Measurements from ENCODE around the gene NFILZ. TPM values are rescaled to one million over a fixed set of nuclear protein-coding genes. Genes with fewer than 3 reads are reported as not detected.
"Not testable (repeated sequence)": the region's sequence is repeated elsewhere in the genome, so short reads cannot be mapped to it uniquely, and the experiment has no call there.

The NFILZ gene
- total and polyA plus RNA-seq, 4 donors: not detected

- Histone ChIP-seq H3K27me3 (ENCODE audit: control insufficient read depth in 3 of 3, insufficient read depth in 3 of 3, low read length in 2 of 3) (no peaks in the 10 kb centered on the region), H3K4me3 (no peak overlapping the region), H3K9ac (ENCODE audit: insufficient read depth in 1 of 2, low read length in 2 of 2) (no peak overlapping the region), H3K36me3 (ENCODE audit: control insufficient read depth in 4 of 4, insufficient read depth in 4 of 4, low read length in 4 of 4) (no peaks in the 10 kb centered on the region), H3K9me3 (ENCODE audit: control insufficient read depth in 4 of 4, insufficient read depth in 3 of 4, low read length in 3 of 4) (peaks cover 0 to 10% (median 5%) of the 10 kb centered on the region in 4 donors), H3K4me1 (ENCODE audit: control insufficient read depth in 5 of 5, insufficient read depth in 5 of 5, low read length in 5 of 5) (peaks cover 0 to 6% (median 0%) of the 10 kb centered on the region in 5 donors), H3K27ac (ENCODE audit: low read depth in 1 of 2, low read length in 1 of 2) (no peak overlapping the region)
- TF ChIP-seq CTCF (IDR thresholded peaks at IDR 0.05; ENCODE audit: control extremely low read depth, extremely low read depth): no peak
- ATAC-seq (ENCODE audit: insufficient read depth, low FRiP score) (no peak), DNase-seq (no peak)
- WGBS, 2 donors: 61 to 75% methylated on average over 6 of the region's 6 CpGs
These were observed 477 bp downstream of the NFILZ start for GRCh38 chr19:8630796-8631424.

- ATAC-seq (ENCODE audit: insufficient read depth, low FRiP score) (no peak), DNase-seq (peak; percentile 78 to 87 (median 81))
- Histone ChIP-seq H3K27me3 (ENCODE audit: control insufficient read depth in 3 of 3, insufficient read depth in 3 of 3, low read length in 2 of 3) (no peaks in the 10 kb centered on the region), H3K27ac (ENCODE audit: low read depth in 1 of 2, low read length in 1 of 2) (no peak overlapping the region), H3K9ac (ENCODE audit: insufficient read depth in 1 of 2, low read length in 2 of 2) (no peak overlapping the region), H3K9me3 (ENCODE audit: control insufficient read depth in 4 of 4, insufficient read depth in 3 of 4, low read length in 3 of 4) (peaks cover 0 to 10% (median 5%) of the 10 kb centered on the region in 4 donors), H3K4me1 (ENCODE audit: control insufficient read depth in 5 of 5, insufficient read depth in 5 of 5, low read length in 5 of 5) (peaks cover 0 to 6% (median 0%) of the 10 kb centered on the region in 5 donors), H3K4me3 (no peak overlapping the region), H3K36me3 (ENCODE audit: control insufficient read depth in 4 of 4, insufficient read depth in 4 of 4, low read length in 4 of 4) (no peaks in the 10 kb centered on the region)
- WGBS, 2 donors: 41 to 71% methylated on average over 11 of the region's 11 CpGs
- no peak for TF ChIP-seq CTCF (IDR thresholded peaks at IDR 0.05; ENCODE audit: control extremely low read depth, extremely low read depth)
These were observed 989 bp downstream of the NFILZ start for GRCh38 chr19:8631425-8631819.

- DNase-seq (no peak), ATAC-seq (ENCODE audit: insufficient read depth, low FRiP score) (no peak)
- H3K9me3 ChIP-seq (ENCODE audit: control insufficient read depth in 4 of 4, insufficient read depth in 3 of 4, low read length in 3 of 4): peaks cover 0 to 2% (median under 1%) of the 10 kb centered on the region in 4 donors
- 76 to 89% methylated on average over 8 of the region's 8 CpGs for WGBS, 2 donors
- no peak overlapping the region for H3K4me3 ChIP-seq
- TF ChIP-seq CTCF (IDR thresholded peaks at IDR 0.05; ENCODE audit: control extremely low read depth, extremely low read depth): no peak
- peaks cover 0 to 14% (median 3%) of the 10 kb centered on the region in 5 donors for H3K4me1 ChIP-seq (ENCODE audit: control insufficient read depth in 5 of 5, insufficient read depth in 5 of 5, low read length in 5 of 5)
- no peaks in the 10 kb centered on the region for H3K27me3 ChIP-seq (ENCODE audit: control insufficient read depth in 3 of 3, insufficient read depth in 3 of 3, low read length in 2 of 3)
- H3K27ac ChIP-seq (ENCODE audit: low read depth in 1 of 2, low read length in 1 of 2): no peak overlapping the region
- H3K9ac ChIP-seq (ENCODE audit: insufficient read depth in 1 of 2, low read length in 2 of 2): no peak overlapping the region
- no peaks in the 10 kb centered on the region for H3K36me3 ChIP-seq (ENCODE audit: control insufficient read depth in 4 of 4, insufficient read depth in 4 of 4, low read length in 4 of 4)
These were observed 5.0 kb downstream of the NFILZ start for GRCh38 chr19:8635422-8635821.

- not testable (repeated sequence) for H3K27me3 ChIP-seq (ENCODE audit: control insufficient read depth in 3 of 3, insufficient read depth in 3 of 3, low read length in 2 of 3); H3K27ac ChIP-seq (ENCODE audit: low read depth in 1 of 2, low read length in 1 of 2); H3K9me3 ChIP-seq (ENCODE audit: control insufficient read depth in 4 of 4, insufficient read depth in 3 of 4, low read length in 3 of 4); H3K36me3 ChIP-seq (ENCODE audit: control insufficient read depth in 4 of 4, insufficient read depth in 4 of 4, low read length in 4 of 4); H3K4me3 ChIP-seq; ATAC-seq (ENCODE audit: insufficient read depth, low FRiP score); H3K9ac ChIP-seq (ENCODE audit: insufficient read depth in 1 of 2, low read length in 2 of 2); H3K4me1 ChIP-seq (ENCODE audit: control insufficient read depth in 5 of 5, insufficient read depth in 5 of 5, low read length in 5 of 5); DNase-seq
- 82 to 87% methylated on average over 4 of the region's 4 CpGs for WGBS, 2 donors
These were observed 6.6 kb downstream of the NFILZ start for GRCh38 chr19:8637070-8637469.

Data from lung (tissue), 12 donors.